ENCODE results near the gene TNFRSF1A.

Gene TNFRSF1A

GRCh38 chr12:6341417-6342139 is at the start of gene TNFRSF1A:
TNFRSF1A (minus strand) TSS chr12:6342076; CDS start chr12:6341814, 262 bp downstream.
- no peak for DNase-seq

DNA sequence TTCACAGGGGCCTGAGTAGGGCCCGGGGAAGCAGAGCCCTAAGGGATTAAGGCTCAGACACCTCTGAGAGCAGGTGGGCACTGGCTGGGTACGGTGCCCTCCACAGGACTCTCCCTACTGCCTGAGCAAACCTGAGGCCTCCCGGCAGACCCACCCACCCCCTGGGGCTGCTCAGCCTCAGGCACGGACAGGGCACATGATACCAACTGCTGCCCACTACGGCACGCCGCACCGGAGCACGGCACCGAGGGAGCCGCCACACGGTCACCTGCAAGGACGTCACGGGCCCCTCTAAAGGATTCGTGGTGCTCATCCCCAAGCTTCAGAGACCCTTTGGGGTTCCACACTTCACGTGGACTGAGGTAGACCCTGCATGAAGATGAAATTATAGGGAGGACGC is 49.1 kb upstream of the TNFRSF1A start:
- no peak for DNase-seq

GRCh38 chr12:6390084-6390799 is 48.4 kb upstream of the TNFRSF1A start:
- no peak for DNase-seq

GRCh38 chr12:6387541-6387940 is 45.7 kb upstream of the TNFRSF1A start:
- DNase-seq = no peak

DNA sequence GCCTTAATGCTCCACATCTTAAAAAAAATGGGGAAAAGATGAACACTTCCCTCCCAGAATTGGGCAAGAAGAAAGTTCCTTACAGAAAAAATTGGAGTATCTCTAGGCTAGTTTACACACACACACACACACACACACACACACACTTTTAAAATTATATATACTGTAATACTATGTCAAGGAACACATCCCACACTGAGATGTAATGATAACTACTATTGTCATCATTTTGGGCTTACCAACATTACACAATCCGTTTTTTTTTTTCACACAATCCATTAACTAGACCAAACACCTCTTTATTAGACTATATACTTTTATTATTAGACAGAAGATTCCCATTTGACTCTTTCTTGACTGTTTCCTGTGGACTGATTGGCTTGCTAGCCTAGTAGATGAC is 44.6 kb upstream of the TNFRSF1A start:
- DNase-seq = no peak

DNA sequence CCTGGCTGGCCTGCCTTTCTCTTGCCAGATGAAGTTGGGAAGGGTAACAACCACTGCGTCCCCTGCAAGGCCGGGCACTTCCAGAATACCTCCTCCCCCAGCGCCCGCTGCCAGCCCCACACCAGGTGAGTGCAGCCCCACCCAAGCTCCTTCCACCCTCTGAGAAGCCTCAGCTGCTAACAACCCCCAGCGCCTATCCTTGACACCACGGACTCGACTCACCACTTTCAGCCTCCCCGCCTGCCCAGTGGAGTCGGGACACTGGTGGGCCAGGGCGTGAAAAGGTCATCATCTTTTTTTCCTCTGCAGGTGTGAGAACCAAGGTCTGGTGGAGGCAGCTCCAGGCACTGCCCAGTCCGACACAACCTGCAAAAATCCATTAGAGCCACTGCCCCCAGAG is 44.2 kb upstream of the TNFRSF1A start:
- DNase-seq = no peak

DNA sequence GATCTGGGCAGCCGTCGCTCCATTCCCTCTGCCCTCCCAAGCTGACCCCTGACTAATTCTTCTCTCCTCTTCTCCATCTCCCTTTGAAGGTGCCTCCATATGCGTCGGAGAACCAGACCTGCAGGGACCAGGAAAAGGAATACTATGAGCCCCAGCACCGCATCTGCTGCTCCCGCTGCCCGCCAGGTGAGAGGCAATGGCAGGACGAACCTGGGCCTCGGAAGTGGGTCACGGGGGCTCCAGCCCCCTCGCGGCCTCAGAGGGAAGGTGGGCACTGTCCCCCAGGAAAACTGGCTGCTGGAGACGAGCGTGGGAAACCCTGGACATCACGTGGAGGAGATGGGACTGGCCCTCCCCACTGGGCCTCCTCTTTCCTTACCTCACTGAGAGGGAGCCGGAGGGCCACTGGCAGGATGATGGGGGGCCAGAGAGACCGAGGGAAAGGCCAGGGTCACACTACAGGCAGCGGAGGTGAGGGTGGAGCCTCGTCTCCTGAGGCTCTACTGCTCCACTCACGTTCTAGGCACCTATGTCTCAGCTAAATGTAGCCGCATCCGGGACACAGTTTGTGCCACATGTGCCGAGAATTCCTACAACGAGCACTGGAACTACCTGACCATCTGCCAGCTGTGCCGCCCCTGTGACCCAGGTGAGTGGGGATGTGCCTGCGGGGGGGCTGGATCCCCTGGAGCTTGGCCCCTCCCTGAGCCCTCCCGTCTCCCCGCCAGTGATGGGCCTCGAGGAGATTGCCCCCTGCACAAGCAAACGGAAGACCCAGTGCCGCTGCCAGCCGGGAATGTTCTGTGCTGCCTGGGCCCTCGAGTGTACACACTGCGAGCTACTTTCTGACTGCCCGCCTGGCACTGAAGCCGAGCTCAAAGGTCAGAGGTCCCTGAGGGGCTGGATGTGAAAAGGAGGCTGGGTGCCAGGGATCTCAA is 42.9 kb upstream of the TNFRSF1A start:
- no peak for DNase-seq

GRCh38 chr12:6383572-6384498 is 42.0 kb upstream of the TNFRSF1A start, which contains the start of gene LTBR:
LTBR (plus strand) TSS chr12:6384162; CDS start chr12:6384359, 197 bp downstream.
- DNase-seq = no peak

GRCh38 chr12:6382982-6383381 is 41.1 kb upstream of the TNFRSF1A start:
- no peak for DNase-seq

- DNase-seq = no peak
These were observed 40.5 kb upstream of the TNFRSF1A start for GRCh38 chr12:6382371-6382770.

- no peak for DNase-seq
These were observed 38.6 kb upstream of the TNFRSF1A start for GRCh38 chr12:6380141-6381121.

DNA sequence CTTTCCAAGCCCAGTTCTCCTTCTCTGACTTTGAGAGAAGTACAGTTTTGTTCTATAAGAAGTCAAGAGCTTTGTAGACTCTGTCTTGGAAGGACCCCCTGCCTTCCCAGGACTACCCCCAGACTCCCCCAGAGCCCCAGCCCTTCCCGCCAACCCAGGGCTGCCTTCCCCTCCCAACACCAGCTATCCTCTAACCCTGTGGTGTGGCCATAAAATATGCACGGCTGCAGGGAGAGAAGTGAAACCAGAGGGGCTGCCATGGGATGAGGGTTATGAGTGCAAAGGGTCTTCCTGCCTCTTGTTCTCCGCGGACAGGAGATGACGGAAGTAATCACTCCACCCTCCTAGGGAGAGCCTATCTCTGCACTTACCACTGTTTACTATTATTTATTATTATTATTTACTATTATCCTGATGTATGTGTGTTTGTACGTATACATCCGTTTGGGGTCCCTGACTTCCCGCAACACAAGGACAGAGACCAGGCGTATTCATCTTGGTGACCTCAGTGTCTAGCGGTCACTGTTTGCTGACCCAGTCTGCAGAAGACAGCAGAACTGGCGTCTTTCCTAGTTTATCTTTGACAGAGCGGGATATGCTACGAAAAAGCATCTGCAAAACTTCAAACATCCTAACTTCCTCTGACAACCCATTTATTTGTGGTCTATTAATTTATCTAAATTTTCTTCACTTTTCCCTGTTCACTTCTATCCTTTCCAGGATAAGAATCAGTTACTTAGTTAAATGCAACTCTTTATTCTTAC is 37.0 kb upstream of the TNFRSF1A start:
- no peak for DNase-seq

GRCh38 chr12:6377667-6377994 is 35.8 kb upstream of the TNFRSF1A start:
- DNase-seq = no peak

DNA sequence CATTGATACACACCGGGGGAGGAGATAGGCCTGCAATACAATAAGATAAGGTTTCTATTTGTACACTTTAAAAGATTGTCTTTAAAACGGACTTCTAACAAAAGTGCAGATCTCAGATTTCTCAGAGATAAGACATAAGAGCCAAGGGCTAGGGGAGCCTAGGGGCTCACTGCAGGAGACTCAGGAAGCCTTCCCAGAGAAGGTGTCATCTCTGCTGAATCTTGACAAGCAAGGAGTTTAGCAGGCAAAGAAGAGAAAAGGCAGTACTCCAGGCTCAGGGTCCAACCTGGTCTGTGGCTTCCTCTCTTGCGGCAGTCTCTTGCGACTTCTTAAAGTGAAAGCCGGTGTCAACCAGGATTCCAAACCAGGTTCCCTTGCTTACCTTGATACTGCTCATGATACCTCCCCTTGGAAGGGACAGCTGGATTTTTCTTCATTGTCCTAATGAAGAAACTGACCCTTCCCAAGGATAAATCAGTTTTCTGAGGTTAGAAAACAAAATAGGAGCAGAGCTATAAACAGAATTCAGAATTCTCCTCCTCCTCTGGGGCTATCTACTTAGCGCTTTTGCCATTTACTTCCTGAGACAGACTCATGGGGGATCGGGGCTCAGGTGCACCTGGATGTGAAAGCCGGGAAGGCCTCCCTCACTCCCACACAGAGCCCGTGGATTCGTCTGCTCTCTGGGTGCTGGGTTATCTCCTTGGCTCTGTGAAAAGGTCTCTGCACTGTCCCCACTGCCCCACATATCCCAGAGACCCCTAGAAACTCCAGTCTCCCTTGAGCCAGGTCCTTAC is 35.2 kb upstream of the TNFRSF1A start:
- no peak for DNase-seq

- no peak for DNase-seq
These were observed 34.4 kb upstream of the TNFRSF1A start for GRCh38 chr12:6376079-6376869.

DNA sequence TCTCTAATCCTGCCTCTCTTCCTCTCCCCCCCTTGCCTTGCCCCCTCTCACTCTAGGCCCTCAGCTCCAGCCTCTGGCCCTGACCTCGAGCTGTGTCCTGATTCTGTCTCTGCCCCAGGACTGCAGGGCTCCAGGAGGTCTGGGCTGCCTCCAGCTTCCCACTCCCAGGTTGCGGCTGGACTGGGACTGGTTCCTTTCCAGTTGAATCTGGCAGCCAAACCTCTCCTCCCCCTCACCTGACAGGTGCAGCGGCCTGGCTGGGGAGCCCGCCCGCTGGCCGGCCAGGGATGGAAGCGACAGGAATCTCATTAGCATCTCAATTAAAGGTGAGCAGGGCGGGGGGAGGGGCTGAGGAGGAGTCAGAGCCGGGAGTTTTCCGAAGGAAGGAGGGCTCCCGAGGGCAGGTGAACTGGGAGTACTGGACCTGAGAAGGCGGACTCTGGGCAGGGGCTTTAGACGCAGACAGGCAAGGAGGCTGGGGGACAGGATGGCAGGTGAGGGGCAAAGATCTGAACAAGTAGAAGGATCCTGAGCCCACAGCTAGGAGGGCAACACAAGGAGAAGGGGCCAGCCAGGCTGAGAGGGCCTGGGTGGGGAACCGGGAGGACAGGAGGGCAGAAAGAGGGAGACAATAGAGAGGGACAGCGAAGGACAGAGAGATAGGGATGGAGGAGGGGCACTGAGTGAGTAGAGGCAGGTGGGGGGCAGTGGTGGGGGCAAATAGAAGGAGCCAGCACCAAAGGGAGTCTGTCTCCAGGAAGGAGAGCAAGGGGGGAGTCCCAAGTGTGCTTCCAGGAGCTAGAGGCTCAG is 33.6 kb upstream of the TNFRSF1A start, which contains the start of gene SCNN1A:
Gene SCNN1A (minus strand): TSS at position 295 of the 810 bp plus-strand sequence. CDS start 780 bp downstream, outside the sequence.
- peak; percentile 49 to 75 for DNase-seq

GRCh38 chr12:6374786-6375160 is 32.9 kb upstream of the TNFRSF1A start:
- DNase-seq = no peak

All from NCI-H187 (cell line).